GM21737 (cell line): ENCODE results near the gene TMEM255B.
"Not testable (repeated sequence)": the region's sequence is repeated elsewhere in the genome, so short reads cannot be mapped to it uniquely, and the experiment has no call there.

Source experiments
- ATAC-seq: cut with Tn5 transposase; IDR thresholded peaks from one replicate; pipeline ENCODE4 v1.9.1; 2021; ENCODE audit warnings: mild to moderate bottlenecking, moderate library complexity; ENCODE audit not compliant: unreplicated experiment

TMEM255B gene

GRCh38 chr13:113784645-113785024 is 25.6 kb downstream of the TMEM255B start:
- no peak for ATAC-seq

GRCh38 chr13:113785051-113786010 is 26.3 kb downstream of the TMEM255B start:
- no peak for ATAC-seq

- no peak for ATAC-seq
Measured at GRCh38 chr13:113786262-113786841, 27.3 kb downstream of the TMEM255B start.

GRCh38 chr13:113787694-113788093 is 28.7 kb downstream of the TMEM255B start:
- ATAC-seq = no peak

- ATAC-seq = no peak
Measured at GRCh38 chr13:113788413-113789135, 29.5 kb downstream of the TMEM255B start.

GRCh38 chr13:113789167-113789566 is 30.1 kb downstream of the TMEM255B start:
- ATAC-seq = no peak

- ATAC-seq = not testable (repeated sequence)
Measured at GRCh38 chr13:113789931-113790330, 30.9 kb downstream of the TMEM255B start.

- ATAC-seq = no peak
Measured at GRCh38 chr13:113791226-113791625, 32.2 kb downstream of the TMEM255B start.

GRCh38 chr13:113791761-113792160 is 32.7 kb downstream of the TMEM255B start:
- ATAC-seq = no peak

- ATAC-seq = no peak
Measured at GRCh38 chr13:113792236-113792770, 33.3 kb downstream of the TMEM255B start.

- ATAC-seq = no peak
Measured at GRCh38 chr13:113792886-113793717, 34.1 kb downstream of the TMEM255B start.

- no peak for ATAC-seq
Measured at GRCh38 chr13:113793718-113794085, 34.7 kb downstream of the TMEM255B start.

- ATAC-seq = no peak
Measured at GRCh38 chr13:113794086-113794485, 35.1 kb downstream of the TMEM255B start.

- ATAC-seq = no peak
Measured at GRCh38 chr13:113794764-113795173, 35.7 kb downstream of the TMEM255B start.

- not testable (repeated sequence) for ATAC-seq
Measured at GRCh38 chr13:113795362-113795761, 36.3 kb downstream of the TMEM255B start.

GRCh38 chr13:113796211-113796963 is 37.4 kb downstream of the TMEM255B start:
- ATAC-seq = no peak

- ATAC-seq = no peak
Measured at GRCh38 chr13:113796964-113797676, 38.1 kb downstream of the TMEM255B start.

GRCh38 chr13:113798200-113798811 is 39.3 kb downstream of the TMEM255B start:
- ATAC-seq = no peak

- no peak for ATAC-seq
Measured at GRCh38 chr13:113800576-113800926, 41.5 kb downstream of the TMEM255B start.
